Liver (tissue), 3 donors: ENCODE results near the gene TNNT3.

Experiments
- CTCF ChIP-seq: fragments of 150-350 bp; IDR thresholded peaks from 2 replicates; pipeline ENCODE4 v1.5.1; 2017; ENCODE audit warnings: improper control_type of control experiment, low read depth, low read length; ENCODE audit not compliant: missing input control
- GABPA ChIP-seq, 2 donors: IDR thresholded peaks in 1 of 2; conservative IDR thresholded peaks in 1 of 2; 2 replicates each; pipeline ENCODE4 v1.6.1; 2016; ENCODE audit warnings: antibody characterized with exemption in 2 of 2, mild to moderate bottlenecking in 1 of 2, moderate library complexity in 1 of 2
- HNF4A ChIP-seq, 2 donors: conservative IDR thresholded peaks; 2 replicates each; pipeline ENCODE4 v1.6.1; 2016; ENCODE audit warnings: antibody characterized with exemption in 2 of 2, mild to moderate bottlenecking in 2 of 2
- JUND ChIP-seq, 2 donors: IDR thresholded peaks; 2 replicates each; pipeline ENCODE4 v1.6.1; 2016; ENCODE audit warnings: antibody characterized with exemption in 2 of 2
- MAX ChIP-seq: IDR thresholded peaks from 2 replicates; pipeline ENCODE4 v1.6.1; 2016; ENCODE audit warnings: antibody characterized with exemption
- RAD21 ChIP-seq, 2 donors: IDR thresholded peaks; 2 replicates each; pipeline ENCODE4 v1.6.1; 2016; ENCODE audit warnings: antibody characterized with exemption in 2 of 2, mild to moderate bottlenecking in 2 of 2
- RXRA ChIP-seq, 2 donors: IDR thresholded peaks; 2 replicates each; pipeline ENCODE4 v1.6.1; 2017 to 2018; ENCODE audit warnings: antibody characterized with exemption in 2 of 2, mild to moderate bottlenecking in 1 of 2
- TAF1 ChIP-seq: conservative IDR thresholded peaks from 2 replicates; pipeline ENCODE4 v1.6.1; 2016; ENCODE audit warnings: antibody characterized with exemption, mild to moderate bottlenecking
- YY1 ChIP-seq: IDR thresholded peaks from 2 replicates; pipeline ENCODE4 v1.6.1; 2016; ENCODE audit warnings: antibody characterized with exemption, mild to moderate bottlenecking
- donor health status: healthy.
- donor health status: healthy.

GRCh38 chr11:1872267-1872985, 47.1 kb upstream of the TNNT3 start:
- TF ChIP-seq CTCF (no peak), RAD21 (IDR thresholded peaks at IDR 0.05) (no peak), GABPA (IDR thresholded peaks at IDR 0.05 in 1 of 2, conservative IDR thresholded peaks at IDR 0.05 in 1 of 2) (no peak), TAF1 (no peak), RXRA (IDR thresholded peaks at IDR 0.05) (no peak), MAX (no peak), YY1 (no peak), JUND (IDR thresholded peaks at IDR 0.05) (no peak), HNF4A (conservative IDR thresholded peaks at IDR 0.05) (no peak)
